GM06990 (cell line): ENCODE data around the gene CSNK1D.

Experiments
- DNase-seq: peaks from one replicate; pipeline ENCODE4 v3.0.0-alpha.2; 2011; ENCODE audit not compliant: insufficient read length; ENCODE audit errors: extremely low read depth
- H3K27me3 ChIP-seq: replicated peaks from 2 replicates; pipeline ENCODE4 v1.6.0; 2011; ENCODE audit warnings: low read length; ENCODE audit not compliant: control insufficient read depth, insufficient read depth
- H3K36me3 ChIP-seq: 2 replicates; pipeline ENCODE4 v1.5.1; 2011; ENCODE audit warnings: low read length; ENCODE audit not compliant: control insufficient read depth, insufficient read depth
- H3K4me3 ChIP-seq: replicated peaks from 2 replicates; pipeline ENCODE4 v1.5.1; 2011; ENCODE audit warnings: low read depth, mild to moderate bottlenecking, control low read depth, low read length
- CTCF ChIP-seq: IDR thresholded peaks from 2 replicates; pipeline ENCODE4 v1.5.1; 2011; ENCODE audit warnings: low read length, control low read depth, mild to moderate bottlenecking, inconsistent platforms; ENCODE audit not compliant: insufficient read depth, poor library complexity, severe bottlenecking

Gene CSNK1D

GRCh38 chr17:82247182-82247823, 26.2 kb downstream of the CSNK1D start:
- no peak for DNase-seq
- H3K27me3 ChIP-seq = no peaks in the 10 kb centered on the region
- no peak overlapping the region for H3K4me3 ChIP-seq
- H3K36me3 ChIP-seq = peaks cover 68% of the 10 kb centered on the region
- no peak for TF ChIP-seq CTCF

GRCh38 chr17:82246365-82247181, 26.9 kb downstream of the CSNK1D start:
- Histone ChIP-seq H3K36me3 (peaks cover 63% of the 10 kb centered on the region), H3K27me3 (no peaks in the 10 kb centered on the region), H3K4me3 (no peak overlapping the region)
- no peak for DNase-seq
- no peak for TF ChIP-seq CTCF

GRCh38 chr17:82246040-82246364, 27.5 kb downstream of the CSNK1D start:
- DNase-seq = no peak
- Histone ChIP-seq H3K27me3 (no peaks in the 10 kb centered on the region), H3K36me3 (peaks cover 58% of the 10 kb centered on the region), H3K4me3 (no peak overlapping the region)
- no peak for TF ChIP-seq CTCF

- Histone ChIP-seq H3K36me3 (peaks cover 59% of the 10 kb centered on the region), H3K4me3 (no peak overlapping the region), H3K27me3 (no peaks in the 10 kb centered on the region)
- DNase-seq = no peak
- TF ChIP-seq CTCF = no peak
Observed at GRCh38 chr17:82245134-82246039, 28.1 kb downstream of the CSNK1D start.

- DNase-seq = no peak
- Histone ChIP-seq H3K27me3 (no peaks in the 10 kb centered on the region), H3K4me3 (no peak overlapping the region), H3K36me3 (peaks cover 57% of the 10 kb centered on the region)
- TF ChIP-seq CTCF = peak; percentile 39
Observed at GRCh38 chr17:82244413-82245133, 28.9 kb downstream of the CSNK1D start.
